Astrocyte (in vitro differentiated cells and primary cell): ENCODE data around the gene GLIPR2. TPM values are rescaled to one million over a fixed set of nuclear protein-coding genes. Genes with fewer than 3 reads are reported as not detected.
"Not testable (repeated sequence)": the region's sequence is repeated elsewhere in the genome, so short reads cannot be mapped to it uniquely, and the experiment has no call there.

Source experiments
- DNase-seq: peaks from one replicate; pipeline ENCODE4 v3.0.0-alpha.2; 2010; ENCODE audit warnings: low read depth
- FAIRE-seq: peaks from 2 replicates; lab custom pipeline; 2011; peaks lifted over from hg19 to GRCh38; lab: Jason Lieb, UNC
- H2AFZ ChIP-seq: 2 replicates; pipeline ENCODE4 v1.6.0; 2012; ENCODE audit warnings: low read depth, low read length, inconsistent platforms
- H3K27ac ChIP-seq: 2 replicates; pipeline ENCODE4 v1.5.1; 2011; ENCODE audit warnings: low read depth, low read length, inconsistent platforms
- H3K27me3 ChIP-seq: 2 replicates; pipeline ENCODE4 v1.6.0; 2011; ENCODE audit warnings: low read length, inconsistent platforms; ENCODE audit not compliant: insufficient read depth
- H3K36me3 ChIP-seq: 2 replicates; pipeline ENCODE4 v1.5.1; 2011; ENCODE audit warnings: low read length, inconsistent platforms; ENCODE audit not compliant: insufficient read depth
- H3K4me1 ChIP-seq: 2 replicates; pipeline ENCODE4 v1.5.1; 2011; ENCODE audit warnings: low read length, inconsistent platforms; ENCODE audit not compliant: insufficient read depth
- H3K4me2 ChIP-seq: 2 replicates; pipeline ENCODE4 v1.6.0; 2012; ENCODE audit warnings: low read length, inconsistent platforms
- H3K4me3 ChIP-seq: 2 replicates; pipeline ENCODE4 v1.5.1; 2011; ENCODE audit warnings: low read depth, mild to moderate bottlenecking, low read length, inconsistent platforms; ENCODE audit not compliant: insufficient read depth
- H3K79me2 ChIP-seq: 2 replicates; pipeline ENCODE4 v1.6.0; 2012; ENCODE audit warnings: mild to moderate bottlenecking, low read length, inconsistent platforms; ENCODE audit not compliant: insufficient read depth
- H3K9ac ChIP-seq: 2 replicates; pipeline ENCODE4 v1.6.0; 2012; ENCODE audit warnings: mild to moderate bottlenecking, low read length, inconsistent platforms
- H3K9me3 ChIP-seq: 2 replicates; pipeline ENCODE4 v1.5.1; 2012; ENCODE audit warnings: low read depth, mild to moderate bottlenecking, low read length, inconsistent platforms; ENCODE audit not compliant: insufficient read depth
- H4K20me1 ChIP-seq: 2 replicates; pipeline ENCODE4 v1.6.0; 2012; ENCODE audit warnings: low read length, inconsistent platforms; ENCODE audit not compliant: insufficient read depth
- H3K27ac Mint-ChIP-seq: one replicate; pipeline ENCODE4 v1.8.0; 2021; ENCODE audit warnings: mild to moderate bottlenecking, mixed read lengths; ENCODE audit not compliant: unreplicated experiment
- H3K27me3 Mint-ChIP-seq: one replicate; pipeline ENCODE4 v1.8.0; 2021; ENCODE audit warnings: low read depth, mixed read lengths; ENCODE audit not compliant: unreplicated experiment
- H3K36me3 Mint-ChIP-seq: one replicate; pipeline ENCODE4 v1.8.0; 2021; ENCODE audit warnings: low read depth, mixed read lengths; ENCODE audit not compliant: unreplicated experiment
- H3K4me1 Mint-ChIP-seq: one replicate; pipeline ENCODE4 v1.8.0; 2021; ENCODE audit warnings: low read depth, mixed read lengths; ENCODE audit not compliant: unreplicated experiment
- H3K4me3 Mint-ChIP-seq: one replicate; pipeline ENCODE4 v1.8.0; 2021; ENCODE audit warnings: mild to moderate bottlenecking, moderate library complexity, mixed read lengths; ENCODE audit not compliant: unreplicated experiment
- H3K9me3 Mint-ChIP-seq: one replicate; pipeline ENCODE4 v1.8.0; 2021; ENCODE audit warnings: mild to moderate bottlenecking, mixed read lengths; ENCODE audit not compliant: unreplicated experiment
- CTCF ChIP-seq: IDR thresholded peaks from 2 replicates; pipeline ENCODE4 v1.5.1; 2011; ENCODE audit warnings: low read depth, mild to moderate bottlenecking, inconsistent platforms, low read length, moderate library complexity; ENCODE audit not compliant: insufficient read depth
- EZH2 ChIP-seq: IDR thresholded peaks from 2 replicates; pipeline ENCODE4 v1.6.1; 2012; ENCODE audit warnings: mild to moderate bottlenecking, low read length, inconsistent platforms; ENCODE audit not compliant: insufficient read depth
- total RNA-seq: library from RNA; stranded (reverse); gene quantifications from 2 replicates; pipeline ENCODE4 v1.2.1, GENCODE V29; 2021

Gene GLIPR2
- total RNA-seq, 1 donor from 2014 or later, result 150 TPM

- TF ChIP-seq CTCF (no peak), EZH2 (no peak)
- FAIRE-seq (no peak), DNase-seq (no peak)
- H3K9me3 ChIP-seq, result no peaks in the 10 kb centered on the region
- no peak overlapping the region for H3K4me3 ChIP-seq
- Mint-ChIP-seq H3K4me3 (no peak overlapping the region), H3K36me3 (peaks cover 10% of the 10 kb centered on the region), H3K4me1 (no peaks in the 10 kb centered on the region), H3K27ac (no peak overlapping the region), H3K9me3 (peaks cover 3% of the 10 kb centered on the region), H3K27me3 (no peaks in the 10 kb centered on the region)
- H3K79me2 ChIP-seq, result no peaks in the 10 kb centered on the region
- H3K4me1 ChIP-seq, result no peaks in the 10 kb centered on the region
- no peaks in the 10 kb centered on the region for H3K27me3 ChIP-seq
- H3K4me2 ChIP-seq, result no peak overlapping the region
- peaks cover 8% of the 10 kb centered on the region for H3K36me3 ChIP-seq
- H3K9ac ChIP-seq, result no peak overlapping the region
- H4K20me1 ChIP-seq, result no peaks in the 10 kb centered on the region
- H2AFZ ChIP-seq, result no peak overlapping the region
- H3K27ac ChIP-seq, result no peak overlapping the region
Observed at GRCh38 chr9:36127652-36128244, 8.8 kb upstream of the GLIPR2 start.

- Histone ChIP-seq H3K79me2 (no peaks in the 10 kb centered on the region), H3K9me3 (no peaks in the 10 kb centered on the region), H4K20me1 (no peaks in the 10 kb centered on the region), H3K36me3 (peaks cover 2% of the 10 kb centered on the region), H3K4me3 (no peak overlapping the region), H3K9ac (no peak overlapping the region), H3K4me1 (no peaks in the 10 kb centered on the region), H2AFZ (no peak overlapping the region), H3K27ac (no peak overlapping the region), H3K27me3 (no peaks in the 10 kb centered on the region), H3K4me2 (no peak overlapping the region)
- no peaks in the 10 kb centered on the region for H3K4me1 Mint-ChIP-seq
- H3K9me3 Mint-ChIP-seq, result peaks cover 3% of the 10 kb centered on the region
- DNase-seq (no peak), FAIRE-seq (no peak)
- TF ChIP-seq EZH2 (no peak), CTCF (no peak)
- no peaks in the 10 kb centered on the region for H3K27me3 Mint-ChIP-seq
- H3K27ac Mint-ChIP-seq, result no peak overlapping the region
- no peak overlapping the region for H3K4me3 Mint-ChIP-seq
- peaks cover 8% of the 10 kb centered on the region for H3K36me3 Mint-ChIP-seq
Observed at GRCh38 chr9:36128349-36128748, 8.2 kb upstream of the GLIPR2 start.

GRCh38 chr9:36129139-36129538 lies 7.4 kb upstream of the GLIPR2 start:
- peaks cover 8% of the 10 kb centered on the region for H3K36me3 Mint-ChIP-seq
- TF ChIP-seq EZH2, result no peak
- no peak for TF ChIP-seq CTCF
- no peaks in the 10 kb centered on the region for H3K9me3 ChIP-seq
- H3K27me3 Mint-ChIP-seq, result no peaks in the 10 kb centered on the region
- no peak for DNase-seq
- H4K20me1 ChIP-seq, result no peaks in the 10 kb centered on the region
- no peak overlapping the region for H3K4me2 ChIP-seq
- no peaks in the 10 kb centered on the region for H3K27me3 ChIP-seq
- H3K79me2 ChIP-seq, result no peaks in the 10 kb centered on the region
- H3K27ac Mint-ChIP-seq, result no peak overlapping the region
- no peak overlapping the region for H3K27ac ChIP-seq
- H3K9me3 Mint-ChIP-seq, result peaks cover 3% of the 10 kb centered on the region
- H3K9ac ChIP-seq, result no peak overlapping the region
- no peak for FAIRE-seq
- H3K36me3 ChIP-seq, result no peaks in the 10 kb centered on the region
- no peaks in the 10 kb centered on the region for H3K4me1 ChIP-seq
- H3K4me3 ChIP-seq, result no peak overlapping the region
- H3K4me3 Mint-ChIP-seq, result no peak overlapping the region
- H2AFZ ChIP-seq, result no peak overlapping the region
- H3K4me1 Mint-ChIP-seq, result no peaks in the 10 kb centered on the region

GRCh38 chr9:36131666-36132065 lies 4.9 kb upstream of the GLIPR2 start:
- not testable (repeated sequence) for H3K4me3 ChIP-seq, H3K4me2 ChIP-seq, H4K20me1 ChIP-seq, H3K27ac Mint-ChIP-seq, H3K4me1 Mint-ChIP-seq, H3K36me3 Mint-ChIP-seq, H3K27me3 ChIP-seq, FAIRE-seq, H3K79me2 ChIP-seq, H3K9me3 ChIP-seq, H3K27me3 Mint-ChIP-seq, H3K9ac ChIP-seq, DNase-seq, H2AFZ ChIP-seq, H3K4me3 Mint-ChIP-seq, H3K27ac ChIP-seq, H3K9me3 Mint-ChIP-seq, H3K4me1 ChIP-seq, H3K36me3 ChIP-seq
